HL-60 (cell line): ENCODE results near the gene LDB2.

Experiments
- DNase-seq, 2 experiments: peaks; one replicate each; pipeline ENCODE4 v3.0.0-alpha.2; 2010 to 2020; ENCODE audit warnings: low read depth in 1 of 2, low spot score in 1 of 2
- H3K27ac ChIP-seq: fragments of 250-450 bp; sonication (Bioruptor Pico); replicated peaks from 2 replicates; pipeline ENCODE4 v1.5.1; 2020; ENCODE audit warnings: mild to moderate bottlenecking, moderate library complexity
- H3K27me3 ChIP-seq: fragments of 250-450 bp; sonication (Bioruptor Pico); 2 replicates; pipeline ENCODE4 v1.5.1; 2021; ENCODE audit warnings: mild to moderate bottlenecking, moderate library complexity; ENCODE audit not compliant: insufficient read depth, poor library complexity, severe bottlenecking
- H3K4me3 ChIP-seq: replicated peaks from 2 replicates; pipeline ENCODE4 v1.5.1; 2011; ENCODE audit warnings: mild to moderate bottlenecking, control low read depth, low read length; ENCODE audit not compliant: insufficient read depth
- CTCF ChIP-seq: IDR thresholded peaks from one replicate; pipeline ENCODE4 v1.5.1; 2011; ENCODE audit warnings: low read length, control low read depth, inconsistent platforms; ENCODE audit not compliant: insufficient read depth
- GABPA ChIP-seq: IDR thresholded peaks from 2 replicates; pipeline ENCODE4 v1.6.1; 2012; ENCODE audit warnings: low read depth
- POLR2AphosphoS5 ChIP-seq: IDR thresholded peaks from 2 replicates; pipeline ENCODE4 v1.6.1; 2012; ENCODE audit warnings: low read depth
- REST ChIP-seq: IDR thresholded peaks from 2 replicates; pipeline ENCODE4 v1.6.1; 2012; ENCODE audit warnings: low read depth; ENCODE audit not compliant: insufficient replicate concordance
- SPI1 ChIP-seq: IDR thresholded peaks from 2 replicates; pipeline ENCODE4 v1.6.1; 2012; ENCODE audit warnings: low read depth, mild to moderate bottlenecking, borderline replicate concordance

The LDB2 gene

GRCh38 chr4:16858275-16858752 is 40.1 kb downstream of the LDB2 start:
- H3K27ac ChIP-seq: no peak overlapping the region
- no peak for DNase-seq
- no peak for TF ChIP-seq POLR2AphosphoS5
- no peak for TF ChIP-seq REST
- no peak for TF ChIP-seq GABPA
- TF ChIP-seq SPI1: no peak
- TF ChIP-seq CTCF: no peak
- no peaks in the 10 kb centered on the region for H3K27me3 ChIP-seq
- H3K4me3 ChIP-seq: no peak overlapping the region

GRCh38 chr4:16857425-16857824 is 41.0 kb downstream of the LDB2 start:
- no peak for DNase-seq
- Histone ChIP-seq H3K27me3 (no peaks in the 10 kb centered on the region), H3K27ac (no peak overlapping the region), H3K4me3 (no peak overlapping the region)
- no peak for TF ChIP-seq GABPA
- TF ChIP-seq SPI1: no peak
- TF ChIP-seq POLR2AphosphoS5: no peak

GRCh38 chr4:16853640-16854039 is 44.8 kb downstream of the LDB2 start:
- Histone ChIP-seq H3K27me3 (no peaks in the 10 kb centered on the region), H3K4me3 (no peak overlapping the region), H3K27ac (no peak overlapping the region)
- DNase-seq: no peak
- TF ChIP-seq POLR2AphosphoS5 (no peak), SPI1 (no peak), GABPA (no peak), REST (no peak)

- no peak for DNase-seq
- Histone ChIP-seq H3K4me3 (no peak overlapping the region), H3K27me3 (no peaks in the 10 kb centered on the region), H3K27ac (no peak overlapping the region)
- TF ChIP-seq REST (no peak), CTCF (no peak), GABPA (no peak), SPI1 (no peak), POLR2AphosphoS5 (no peak)
These were observed 45.8 kb downstream of the LDB2 start for GRCh38 chr4:16852644-16853043.
